GM18505 (cell line): Measurements from ENCODE around the gene ZBTB24.

Experiments
- ATAC-seq: cut with Tn5 transposase; IDR thresholded peaks from one replicate; pipeline ENCODE4 v1.9.1; 2021; ENCODE audit not compliant: unreplicated experiment
- POLR2A ChIP-seq: IDR thresholded peaks from 4 replicates; pipeline ENCODE4 v1.6.1; 2011; ENCODE audit warnings: borderline replicate concordance; ENCODE audit not compliant: insufficient read depth, insufficient read length; ENCODE audit errors: extremely low read depth

Gene ZBTB24

DNA sequence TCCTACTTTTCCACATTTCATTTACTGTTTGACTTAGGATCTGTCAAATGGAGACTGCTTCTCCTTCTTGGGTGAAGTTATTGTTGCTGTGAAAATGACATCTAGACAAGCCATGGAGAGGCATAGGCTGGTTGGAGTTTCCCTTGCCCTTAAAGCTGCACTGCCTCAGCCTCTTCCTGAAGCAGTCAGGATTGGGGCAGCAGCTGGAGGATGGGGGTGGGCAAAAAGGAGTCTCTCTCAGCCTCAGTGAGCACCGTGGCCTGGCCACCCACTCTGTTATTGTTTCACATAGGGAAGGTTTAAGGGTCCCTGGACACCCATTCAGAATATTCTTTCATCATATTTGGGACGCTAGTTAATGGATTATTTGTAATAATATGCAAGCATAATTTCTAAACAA, 7.7 kb upstream of the ZBTB24 start:
- TF ChIP-seq POLR2A: no peak
- ATAC-seq: no peak

GRCh38 chr6:109488001-109488400, 5.0 kb upstream of the ZBTB24 start:
- TF ChIP-seq POLR2A: no peak
- ATAC-seq: no peak

- no peak for ATAC-seq
- no peak for TF ChIP-seq POLR2A
Observed at GRCh38 chr6:109486068-109486467, 3.0 kb upstream of the ZBTB24 start.

DNA sequence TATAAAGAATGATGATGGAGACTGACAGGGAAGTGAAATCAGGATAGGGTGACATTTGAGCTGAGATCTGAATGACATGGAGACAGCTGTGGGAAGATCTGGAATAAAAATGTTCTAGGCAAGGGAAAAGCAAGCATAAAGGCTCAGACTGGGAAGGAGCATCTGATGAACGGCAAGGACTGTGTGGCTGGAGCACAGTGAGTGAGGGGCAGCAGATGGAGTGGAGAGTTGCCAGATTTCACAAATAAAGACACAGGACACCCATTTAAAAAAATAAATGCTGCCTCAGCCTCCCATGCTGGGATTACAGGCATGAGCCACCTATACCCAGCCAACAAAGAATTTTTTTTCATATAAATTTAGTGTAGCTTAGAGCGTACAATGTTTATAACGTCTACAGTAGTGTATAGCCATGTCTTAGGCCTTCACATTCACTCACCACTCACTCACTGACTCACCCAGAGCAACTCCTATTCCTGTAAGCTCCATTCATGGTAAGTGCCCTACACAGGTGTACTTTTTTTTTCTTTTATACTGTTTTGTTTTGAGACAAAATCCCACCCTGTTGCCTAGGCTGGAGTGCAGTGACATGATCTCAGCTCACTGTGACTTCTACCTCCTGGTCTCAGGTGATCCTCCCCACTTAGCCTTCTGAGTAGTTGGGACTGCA, 2.4 kb upstream of the ZBTB24 start:
- no peak for TF ChIP-seq POLR2A
- no peak for ATAC-seq

DNA sequence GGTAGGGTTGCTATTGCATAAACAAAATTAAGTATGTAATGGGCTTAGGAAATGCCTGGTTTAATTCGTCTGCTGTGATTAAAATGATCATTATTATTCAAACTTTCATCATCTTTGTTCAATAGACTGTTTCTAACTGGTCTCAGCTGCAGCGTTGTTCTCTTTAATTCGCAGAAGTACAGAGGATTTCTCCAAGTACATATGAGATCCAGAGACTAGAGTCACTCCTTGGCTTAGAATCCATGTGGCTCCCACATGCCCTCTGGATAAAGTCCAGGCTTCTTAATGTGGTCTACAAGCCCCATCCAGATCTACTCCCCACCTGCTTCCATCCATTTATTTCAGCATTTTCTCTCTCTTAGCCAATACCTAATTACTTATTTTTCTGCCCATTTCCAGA, 1.1 kb upstream of the ZBTB24 start:
- no peak for ATAC-seq
- no peak for TF ChIP-seq POLR2A

GRCh38 chr6:109483735-109484057, 677 bp upstream of the ZBTB24 start:
- no peak for TF ChIP-seq POLR2A
- ATAC-seq: no peak

GRCh38 chr6:109480993-109481480, 2.0 kb downstream of the ZBTB24 start:
- ATAC-seq: no peak
- no peak for TF ChIP-seq POLR2A

- no peak for TF ChIP-seq POLR2A
- ATAC-seq: no peak
Observed at GRCh38 chr6:109478841-109479624, 4.0 kb downstream of the ZBTB24 start.

DNA sequence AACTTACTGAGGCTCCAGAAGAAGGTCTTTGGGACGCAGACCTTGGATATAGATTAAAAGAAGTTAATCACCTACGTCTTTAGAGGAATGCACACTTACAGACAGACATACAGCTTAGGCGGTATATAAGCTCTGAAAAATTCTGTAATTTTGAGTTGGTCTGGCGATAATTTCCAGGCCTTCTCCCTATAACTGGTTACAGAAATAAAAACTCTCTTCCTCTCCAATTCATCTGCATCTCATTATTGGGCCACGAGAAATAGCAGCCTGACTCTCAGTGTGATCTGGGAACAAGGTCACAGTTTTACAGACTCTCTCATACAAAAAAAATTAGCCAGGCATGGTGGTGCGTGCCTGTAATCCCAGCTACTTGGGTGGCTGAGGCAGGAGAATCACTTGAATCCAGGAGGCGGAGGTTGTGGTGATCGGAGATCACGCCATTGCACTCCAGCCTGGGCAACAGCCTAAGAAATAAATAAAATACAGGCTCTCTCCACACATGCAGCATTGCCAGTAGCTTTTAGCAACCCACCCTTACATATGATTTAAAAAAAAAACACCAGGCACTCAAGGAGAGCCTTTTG, 4.7 kb downstream of the ZBTB24 start:
- TF ChIP-seq POLR2A: no peak
- ATAC-seq: no peak

DNA sequence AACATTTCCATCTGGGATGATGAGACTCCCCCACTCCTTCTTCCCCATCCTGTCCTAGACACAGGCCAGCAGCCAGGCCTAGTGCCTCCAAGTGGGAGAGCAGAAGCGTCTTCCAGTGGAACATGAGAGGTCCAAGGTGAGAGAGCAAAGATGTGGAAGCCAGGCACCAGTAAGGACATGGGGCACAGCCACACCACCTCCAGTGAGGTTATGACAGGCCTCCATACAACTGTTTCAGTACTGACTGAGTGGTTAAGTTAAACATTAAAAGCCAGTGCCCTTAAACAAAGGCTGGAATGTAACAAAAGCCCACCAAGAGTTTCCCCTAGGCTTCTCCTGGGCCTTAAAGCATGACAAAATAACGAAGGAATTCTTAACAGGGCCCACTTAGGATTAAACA, 5.3 kb downstream of the ZBTB24 start:
- TF ChIP-seq POLR2A: no peak
- ATAC-seq: no peak

DNA sequence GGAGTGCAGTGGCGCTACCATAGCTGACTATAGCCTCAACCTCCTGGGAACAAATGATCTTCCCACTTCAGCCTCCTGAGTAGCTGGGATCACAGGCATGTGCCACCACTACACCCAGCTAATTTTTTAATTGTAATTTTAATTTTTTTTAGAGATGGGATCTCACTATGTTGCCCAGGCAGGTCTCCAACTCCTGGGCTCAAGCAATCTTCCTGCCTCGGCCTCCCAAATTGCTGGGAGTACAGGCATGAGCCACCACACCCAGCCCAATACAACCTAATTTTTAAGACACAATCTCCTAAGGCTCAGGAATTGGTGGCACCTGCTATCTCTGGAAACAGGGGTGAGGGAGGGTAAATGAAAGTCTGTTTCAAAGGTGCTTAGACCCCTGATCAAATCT, 5.8 kb downstream of the ZBTB24 start:
- no peak for ATAC-seq
- TF ChIP-seq POLR2A: no peak

- ATAC-seq: no peak
- TF ChIP-seq POLR2A: no peak
Observed at GRCh38 chr6:109475625-109476024, 7.4 kb downstream of the ZBTB24 start.

DNA sequence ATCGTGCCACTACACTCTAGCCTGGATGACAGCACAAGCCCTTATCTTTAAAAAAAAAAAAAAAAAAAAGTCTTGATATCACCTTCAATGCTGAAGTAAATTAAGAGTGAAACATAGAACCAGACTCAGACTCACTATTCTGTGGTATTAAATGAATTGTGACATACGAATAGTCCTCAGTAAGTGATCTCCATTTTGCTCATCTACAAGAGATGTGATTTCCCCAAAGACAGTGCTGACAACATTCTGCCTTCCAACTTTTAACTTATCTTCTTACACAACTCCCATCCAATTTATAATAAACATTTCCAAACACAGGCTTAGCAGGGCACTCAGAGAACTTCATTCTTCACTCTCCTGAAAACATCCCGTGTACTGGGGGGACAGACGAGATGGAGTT, 8.0 kb downstream of the ZBTB24 start:
- no peak for TF ChIP-seq POLR2A
- ATAC-seq: no peak

DNA sequence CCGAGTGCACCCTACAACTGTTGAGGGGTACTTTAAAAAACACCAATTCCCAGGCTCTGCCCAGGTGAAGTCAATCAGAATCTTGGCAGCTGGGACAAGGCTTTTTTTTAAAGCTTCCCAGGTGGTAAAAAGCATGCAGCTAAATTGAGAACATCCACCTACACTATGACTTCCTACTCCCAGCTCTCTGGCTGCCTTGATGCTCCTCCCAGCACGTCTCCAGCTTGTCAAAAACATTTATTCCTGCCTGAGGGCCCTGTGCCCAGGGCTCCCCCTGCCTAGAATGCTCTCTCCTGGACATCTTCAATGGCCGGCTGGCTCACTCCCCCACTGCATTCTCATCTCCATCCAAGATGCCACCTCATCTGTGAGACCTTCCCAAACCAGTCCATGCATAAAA, 9.9 kb downstream of the ZBTB24 start:
- no peak for ATAC-seq
- no peak for TF ChIP-seq POLR2A
